ENCODE results near the gene CCNQ.
A peak's percentile ranks its signal among the peaks of the same experiment; 100 is the strongest.

Gene CCNQ

GRCh38 chrX:153598541-153599191 is at the start of gene CCNQ:
TSS of gene CCNQ (minus strand) at chrX:153599139. CDS start at chrX:153599073, 66 bp downstream.
- Mint-ChIP-seq H3K27me3 (no peaks in the 10 kb centered on the region), H3K9me3 (no peaks in the 10 kb centered on the region), H3K36me3 (ENCODE audit: low read depth) (peaks cover 6% of the 10 kb centered on the region), H3K4me1 (ENCODE audit: low read depth) (peaks cover 33% of the 10 kb centered on the region), H3K27ac (peak within 1 kb of the TSS; percentile 40), H3K4me3 (peak within 1 kb of the TSS; percentile 87)

- Mint-ChIP-seq H3K9me3 (no peaks in the 10 kb centered on the region), H3K27me3 (peaks cover 30% of the 10 kb centered on the region), H3K27ac (no peak overlapping the region), H3K4me3 (no peak overlapping the region), H3K36me3 (ENCODE audit: low read depth) (no peaks in the 10 kb centered on the region), H3K4me1 (ENCODE audit: low read depth) (peaks cover 4% of the 10 kb centered on the region)
These were observed 48.8 kb upstream of the CCNQ start for GRCh38 chrX:153647461-153648357.

- Mint-ChIP-seq H3K4me3 (no peak within 1 kb of the TSS), H3K9me3 (no peaks in the 10 kb centered on the region), H3K36me3 (ENCODE audit: low read depth) (no peaks in the 10 kb centered on the region)
These were observed 47.9 kb upstream of the CCNQ start, which contains the start of gene DUSP9 for GRCh38 chrX:153646620-153647373. TSS of gene DUSP9 (plus strand) at chrX:153647203. CDS start at chrX:153647954, 751 bp downstream.

GRCh38 chrX:153645921-153646488 is 47.1 kb upstream of the CCNQ start:
- Mint-ChIP-seq H3K36me3 (ENCODE audit: low read depth) (no peaks in the 10 kb centered on the region), H3K4me1 (ENCODE audit: low read depth) (peaks cover 9% of the 10 kb centered on the region), H3K9me3 (no peaks in the 10 kb centered on the region), H3K4me3 (no peak overlapping the region), H3K27ac (no peak overlapping the region), H3K27me3 (peaks cover 35% of the 10 kb centered on the region)

More at GRCh38 chrX:153646620-153647373, 47.9 kb upstream of the CCNQ start, which contains the start of gene DUSP9:
- H3K27me3 Mint-ChIP-seq: peaks cover 30% of the 10 kb centered on the region
- peaks cover 5% of the 10 kb centered on the region for H3K4me1 Mint-ChIP-seq (ENCODE audit: low read depth)
- no peak within 1 kb of the TSS for H3K27ac Mint-ChIP-seq

GRCh38 chrX:153645151-153645550 is 46.2 kb upstream of the CCNQ start:
- Mint-ChIP-seq H3K4me3 (no peak overlapping the region), H3K27ac (no peak overlapping the region), H3K36me3 (ENCODE audit: low read depth) (no peaks in the 10 kb centered on the region), H3K9me3 (no peaks in the 10 kb centered on the region), H3K4me1 (ENCODE audit: low read depth) (peaks cover 9% of the 10 kb centered on the region), H3K27me3 (peaks cover 35% of the 10 kb centered on the region)

GRCh38 chrX:153644356-153645125 is 45.6 kb upstream of the CCNQ start:
- Mint-ChIP-seq H3K4me3 (no peak overlapping the region), H3K27me3 (peaks cover 35% of the 10 kb centered on the region), H3K9me3 (no peaks in the 10 kb centered on the region), H3K27ac (no peak overlapping the region), H3K36me3 (ENCODE audit: low read depth) (no peaks in the 10 kb centered on the region), H3K4me1 (ENCODE audit: low read depth) (peaks cover 9% of the 10 kb centered on the region)

GRCh38 chrX:153643431-153644351 is 44.8 kb upstream of the CCNQ start:
- Mint-ChIP-seq H3K36me3 (ENCODE audit: low read depth) (no peaks in the 10 kb centered on the region), H3K4me3 (no peak overlapping the region), H3K27me3 (peaks cover 33% of the 10 kb centered on the region), H3K27ac (no peak overlapping the region), H3K4me1 (ENCODE audit: low read depth) (peaks cover 9% of the 10 kb centered on the region), H3K9me3 (no peaks in the 10 kb centered on the region)

GRCh38 chrX:153642655-153643430 is 43.9 kb upstream of the CCNQ start:
- H3K9me3 Mint-ChIP-seq: no peaks in the 10 kb centered on the region
- H3K4me3 Mint-ChIP-seq: peak overlapping the region; percentile 10
- no peaks in the 10 kb centered on the region for H3K36me3 Mint-ChIP-seq (ENCODE audit: low read depth)
- peaks cover 9% of the 10 kb centered on the region for H3K4me1 Mint-ChIP-seq (ENCODE audit: low read depth)
- H3K27me3 Mint-ChIP-seq: peaks cover 29% of the 10 kb centered on the region
- H3K27ac Mint-ChIP-seq: no peak overlapping the region

GRCh38 chrX:153642051-153642654 is 43.2 kb upstream of the CCNQ start:
- Mint-ChIP-seq H3K27me3 (peaks cover 29% of the 10 kb centered on the region), H3K9me3 (no peaks in the 10 kb centered on the region), H3K36me3 (ENCODE audit: low read depth) (no peaks in the 10 kb centered on the region), H3K4me3 (no peak overlapping the region), H3K27ac (no peak overlapping the region), H3K4me1 (ENCODE audit: low read depth) (peaks cover 9% of the 10 kb centered on the region)

- peaks cover 9% of the 10 kb centered on the region for H3K4me1 Mint-ChIP-seq (ENCODE audit: low read depth)
- no peaks in the 10 kb centered on the region for H3K9me3 Mint-ChIP-seq
- no peak overlapping the region for H3K4me3 Mint-ChIP-seq
- no peak overlapping the region for H3K27ac Mint-ChIP-seq
- H3K36me3 Mint-ChIP-seq (ENCODE audit: low read depth): no peaks in the 10 kb centered on the region
- H3K27me3 Mint-ChIP-seq: peaks cover 29% of the 10 kb centered on the region
These were observed 42.7 kb upstream of the CCNQ start for GRCh38 chrX:153641627-153642026.

GRCh38 chrX:153640736-153641575 is 42.0 kb upstream of the CCNQ start:
- Mint-ChIP-seq H3K27me3 (peaks cover 24% of the 10 kb centered on the region), H3K36me3 (ENCODE audit: low read depth) (no peaks in the 10 kb centered on the region), H3K9me3 (no peaks in the 10 kb centered on the region), H3K4me3 (no peak overlapping the region), H3K27ac (no peak overlapping the region), H3K4me1 (ENCODE audit: low read depth) (peaks cover 9% of the 10 kb centered on the region)
